ENCODE measurements around the gene GGCX. TPM values are rescaled to one million over a fixed set of nuclear protein-coding genes. Genes with fewer than 3 reads are reported as not detected.

The GGCX gene
- total RNA-seq, 6 donors from 2014 or later: 21.2 to 70.6 (median 38.0) TPM

- Histone ChIP-seq H3K27me3 (no peaks in the 10 kb centered on the region), H3K4me3 (peak overlapping the region in 1 of 4 donors; percentile 97), H3K27ac (no peak overlapping the region), H3K4me1 (peaks cover 28 to 40% (median 33%) of the 10 kb centered on the region in 4 donors), H3K36me3 (peaks cover 22 to 66% (median 51%) of the 10 kb centered on the region in 4 donors), H3K9me3 (no peaks in the 10 kb centered on the region)
- TF ChIP-seq EP300 (IDR thresholded peaks at IDR 0.05) (no peak), CTCF (IDR thresholded peaks at IDR 0.05) (no peak), POLR2AphosphoS5 (IDR thresholded peaks at IDR 0.05) (no peak), POLR2A (IDR thresholded peaks at IDR 0.05) (no peak)
- WGBS, 2 donors: 71 to 79% methylated on average over 4 of the region's 4 CpGs
- no peak for DNase-seq
- no peak for ATAC-seq (ENCODE audit: low FRiP score in 2 of 2)
These were observed 18.5 kb downstream of the GGCX start for GRCh38 chr2:85542777-85543176.

GRCh38 chr2:85541753-85542457, 19.4 kb downstream of the GGCX start:
- Histone ChIP-seq H3K4me1 (peaks cover 36 to 47% (median 41%) of the 10 kb centered on the region in 4 donors), H3K27ac (peak overlapping the region in 1 of 4 donors; percentile 95), H3K4me3 (peak overlapping the region in 2 of 4 donors; percentile 3 to 97), H3K27me3 (no peaks in the 10 kb centered on the region), H3K9me3 (no peaks in the 10 kb centered on the region), H3K36me3 (peaks cover 22 to 60% (median 49%) of the 10 kb centered on the region in 4 donors)
- WGBS, 2 donors: 55 to 58% methylated on average over 5 of the region's 5 CpGs
- ATAC-seq (ENCODE audit: low FRiP score in 2 of 2) (no peak), DNase-seq (no peak)
- TF ChIP-seq POLR2AphosphoS5 (IDR thresholded peaks at IDR 0.05) (no peak), EP300 (IDR thresholded peaks at IDR 0.05) (no peak), POLR2A (IDR thresholded peaks at IDR 0.05) (no peak), CTCF (IDR thresholded peaks at IDR 0.05) (no peak)

GRCh38 chr2:85541262-85541661, 20.0 kb downstream of the GGCX start:
- ATAC-seq (ENCODE audit: low FRiP score in 2 of 2) (no peak), DNase-seq (no peak)
- peaks cover 22 to 54% (median 47%) of the 10 kb centered on the region in 4 donors for H3K36me3 ChIP-seq
- TF ChIP-seq POLR2A (IDR thresholded peaks at IDR 0.05) (no peak), POLR2AphosphoS5 (IDR thresholded peaks at IDR 0.05) (no peak), EP300 (IDR thresholded peaks at IDR 0.05) (no peak), CTCF (IDR thresholded peaks at IDR 0.05) (no peak)
- H3K9me3 ChIP-seq: no peaks in the 10 kb centered on the region
- H3K4me3 ChIP-seq: peak overlapping the region; percentile 3 to 97 (median 86)
- peak overlapping the region in 1 of 4 donors; percentile 95 for H3K27ac ChIP-seq
- 40 to 56% methylated on average over 4 of the region's 4 CpGs for WGBS, 2 donors
- no peaks in the 10 kb centered on the region for H3K27me3 ChIP-seq
- peaks cover 39 to 47% (median 43%) of the 10 kb centered on the region in 4 donors for H3K4me1 ChIP-seq

- TF ChIP-seq CTCF (IDR thresholded peaks at IDR 0.05) (no peak), POLR2AphosphoS5 (IDR thresholded peaks at IDR 0.05) (no peak), POLR2A (IDR thresholded peaks at IDR 0.05) (no peak), EP300 (IDR thresholded peaks at IDR 0.05) (no peak)
- 4 to 7% methylated on average over 11 of the region's 11 CpGs for WGBS, 2 donors
- no peak for DNase-seq
- Histone ChIP-seq H3K4me3 (peak overlapping the region; percentile 85 to 97 (median 92)), H3K9me3 (no peaks in the 10 kb centered on the region), H3K4me1 (peaks cover 39 to 47% (median 42%) of the 10 kb centered on the region in 4 donors), H3K36me3 (peaks cover 18 to 43% (median 37%) of the 10 kb centered on the region in 4 donors), H3K27me3 (no peaks in the 10 kb centered on the region), H3K27ac (peak overlapping the region; percentile 95 to 99 (median 96))
- no peak for ATAC-seq (ENCODE audit: low FRiP score in 2 of 2)
These were observed 21.1 kb downstream of the GGCX start for GRCh38 chr2:85540133-85540648.
